HepG2 (cell line): ENCODE data around the gene SLC45A3. TPM values are rescaled to one million over a fixed set of nuclear protein-coding genes. Genes with fewer than 3 reads are reported as not detected.

Experiments used
- ATAC-seq: fragments of 200-7000 bp; cut with Tn5 transposase; 3 replicates; pipeline ENCODE4 v1.9.1; 2020; ENCODE audit warnings: mild to moderate bottlenecking, moderate library complexity
- BruUV-seq: library from RNA; stranded (reverse); fragments of 400-500 nt; replicated peaks from 2 replicates; lab custom pipeline; 2021; lab: Mats Ljungman, UMichigan
- CTCF ChIA-PET: fragments of 300-600 bp; formaldehyde crosslinking; extraction: SDS; loops from one replicate; lab custom pipeline; 2021; ENCODE audit warnings: low total read pairs, inconsistent platforms, low intra/inter-chr PET ratio; lab: Yijun Ruan, JAX
- POLR2A ChIA-PET: fragments of 350-600 bp; sonication (Branson Sonifier 250); formaldehyde crosslinking; loops from one replicate; lab custom pipeline; 2020; ENCODE audit warnings: antibody characterized with exemption, inconsistent platforms; lab: Yijun Ruan, JAX
- DNase-seq: peaks from one replicate; pipeline ENCODE4 v3.0.0-alpha.2; 2015; ENCODE audit warnings: low spot score
- FAIRE-seq: peaks from 3 replicates; lab custom pipeline; 2011; peaks lifted over from hg19 to GRCh38; lab: Jason Lieb, UNC
- H2AFZ ChIP-seq: one replicate; pipeline ENCODE4 v1.6.1; 2011; ENCODE audit warnings: low read length, inconsistent platforms
- H3K27ac ChIP-seq: fragments of 300-600 bp; 3 replicates; pipeline ENCODE4 v1.8.0; 2011; ENCODE audit warnings: mixed run types, mild to moderate bottlenecking, mixed read lengths, low read length, inconsistent platforms; ENCODE audit not compliant: insufficient read depth; ENCODE audit errors: extremely low read length
- H3K27me3 ChIP-seq, 2 experiments: fragments of 200-600 bp in 1 of 2; 2 replicates in 1 of 2; 3 replicates in 1 of 2; pipeline versions ENCODE4 v1.6.0 to v1.8.0; 2011; ENCODE audit warnings: low read length in 2 of 2, mild to moderate bottlenecking in 2 of 2, moderate library complexity in 2 of 2, inconsistent platforms in 1 of 2; ENCODE audit not compliant: insufficient read depth in 2 of 2, control insufficient read depth in 1 of 2
- H3K36me3 ChIP-seq, 2 experiments: fragments of 200-600 bp in 1 of 2; replicated peaks in 1 of 2; 2 replicates in 1 of 2; 3 replicates in 1 of 2; pipeline versions ENCODE4 v1.5.1 to v1.8.0; 2011; ENCODE audit warnings: low read length in 2 of 2, inconsistent platforms in 1 of 2; ENCODE audit not compliant: insufficient read depth in 2 of 2, control insufficient read depth in 1 of 2
- H3K4me1 ChIP-seq: 2 replicates; pipeline ENCODE4 v1.5.1; 2012; ENCODE audit warnings: low read length, inconsistent platforms; ENCODE audit not compliant: insufficient read depth
- H3K4me2 ChIP-seq: 2 replicates; pipeline ENCODE4 v1.6.0; 2011; ENCODE audit warnings: low read depth, low read length, inconsistent platforms
- H3K4me3 ChIP-seq, 3 experiments: fragments of 200-600 bp in 1 of 3; sonication (generic), shearing (Covaris generic) in 1 of 3; replicated peaks in 1 of 3; 2 replicates each; pipeline ENCODE4 v1.5.1; 2011 to 2016; ENCODE audit warnings: low read length in 3 of 3, inconsistent platforms in 2 of 3, low read depth in 2 of 3, mild to moderate bottlenecking in 2 of 3, control low read depth in 1 of 3, mixed read lengths in 1 of 3; ENCODE audit not compliant: insufficient read depth in 1 of 3
- H3K79me2 ChIP-seq: one replicate; pipeline ENCODE4 v1.6.1; 2011; ENCODE audit warnings: low read length, inconsistent platforms; ENCODE audit not compliant: insufficient read depth
- H3K9ac ChIP-seq: 2 replicates; pipeline ENCODE4 v1.6.0; 2011; ENCODE audit warnings: mild to moderate bottlenecking, low read depth, low read length, inconsistent platforms; ENCODE audit not compliant: insufficient read depth
- H3K9me3 ChIP-seq: 2 replicates; pipeline ENCODE4 v1.5.1; 2012; ENCODE audit warnings: mild to moderate bottlenecking, low read length
- H4K20me1 ChIP-seq: 2 replicates; pipeline ENCODE4 v1.6.0; 2011; ENCODE audit warnings: inconsistent platforms, mild to moderate bottlenecking, low read length, moderate library complexity; ENCODE audit not compliant: insufficient read depth
- ZNF121 ChIP-seq: sonication (generic); formaldehyde crosslinking; IDR thresholded peaks from 2 replicates; pipeline ENCODE4 v1.5.0; 2020; ENCODE audit warnings: mild to moderate bottlenecking, missing genetic modification reagents
- ZNF615 ChIP-seq: sonication (generic); formaldehyde crosslinking; IDR thresholded peaks from 2 replicates; pipeline ENCODE4 v1.5.0; 2020; ENCODE audit warnings: mild to moderate bottlenecking, missing genetic modification reagents, borderline replicate concordance
- WGBS: methylation state at CpG from one replicate; pipeline ENCODE4 v1.1.6; 2017; ENCODE audit warnings: low lambda C conversion rate; 5-methylcytosine and 5-hydroxymethylcytosine counted together
- in situ Hi-C: cut with HindIII; loops from 2 replicates; pipeline ENCODE4 v1.10.0; 2017; ENCODE audit warnings: low pct_unique_long_range_greater_than_20kb; ENCODE audit not compliant: extremely low pct_ligation_motif_present
- intact Hi-C: fragments of 100-400 bp; cut with micrococcal nuclease; formaldehyde crosslinking; loops from one replicate; pipeline ENCODE4 v1.10.0; 2022; ENCODE audit not compliant: unreplicated experiment
- polyA plus RNA-seq, 8 experiments: library from polyadenylated mRNA; depleted of rRNA in 3 of 8; stranded (reverse) in 7 of 8; unstranded in 1 of 8; fragments of >200 nt; fragmentation: Illumina TruSeq in 4 of 8; extraction: Trizol in 4 of 8; gene quantifications; 2 replicates each; pipeline versions ENCODE4 v1.2.1 to v1.2.3, GENCODE V29; 2011 to 2016; ENCODE audit warnings: low read depth in 4 of 8, missing spikeins in 1 of 8, mixed read lengths in 1 of 8; ENCODE audit not compliant: insufficient read depth in 1 of 8
- total RNA-seq, 5 experiments: library from RNA; depleted of rRNA; stranded (reverse); fragments of >200 nt; fragmentation: Illumina TruSeq; extraction: Trizol; gene quantifications; 2 replicates each; pipeline ENCODE4 v1.2.3, GENCODE V29; 2016; ENCODE audit warnings: low read depth in 1 of 5
- TF ChIP-seq, protein P1 (sequence below): sonication (generic); formaldehyde crosslinking; IDR thresholded peaks from 2 replicates; pipeline ENCODE4 v1.5.0; 2020; ENCODE audit warnings: missing genetic modification reagents
- TF ChIP-seq, protein P2 (sequence below): sonication (generic); formaldehyde crosslinking; IDR thresholded peaks from 2 replicates; pipeline ENCODE4 v1.5.0; 2020; ENCODE audit warnings: mild to moderate bottlenecking, missing genetic modification reagents
- TF ChIP-seq, protein P3 (sequence below): sonication (generic); formaldehyde crosslinking; IDR thresholded peaks from 2 replicates; pipeline ENCODE4 v1.5.1; 2020; ENCODE audit warnings: missing genetic modification reagents, mild to moderate bottlenecking, borderline replicate concordance

SLC45A3 gene
- total and polyA plus RNA-seq, 2 of the 13 experiments (the other 11 are each of a cell fraction or from before 2014, with no cell fraction given): 3.4 to 4.1 TPM

DNA sequence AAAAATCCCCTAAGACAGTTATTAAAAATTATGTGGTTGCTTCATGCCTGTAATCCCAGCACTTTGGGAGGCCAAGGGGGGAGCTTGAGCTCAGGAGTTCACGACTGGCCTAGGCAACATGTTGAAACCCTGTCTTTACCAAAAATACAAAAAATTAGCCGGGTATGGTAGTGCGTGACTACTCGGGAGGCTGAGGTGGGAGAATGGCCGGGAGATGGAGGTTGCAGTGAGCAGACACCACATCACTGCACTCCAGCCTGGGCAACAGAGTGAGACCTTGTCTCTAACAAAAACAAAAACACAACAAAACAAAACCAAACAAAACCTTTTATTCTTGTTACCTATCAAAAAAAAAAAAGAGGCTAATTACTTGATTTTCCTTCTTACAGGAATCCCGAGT lies 50.6 kb downstream of the SLC45A3 start:
- Histone ChIP-seq H3K4me3 (peak overlapping the region; percentile 56 to 96 (median 95)), H3K4me2 (peak overlapping the region; percentile 72), H3K27ac (peak overlapping the region; percentile 96), H3K9me3 (no peaks in the 10 kb centered on the region), H3K36me3 (peaks cover 0 to 11% of the 10 kb centered on the region in 2 experiments; a peak in 2 of 5 replicates), H3K79me2 (peaks cover 55% of the 10 kb centered on the region), H2AFZ (no peak overlapping the region), H3K27me3 (no peaks in the 10 kb centered on the region; a peak in 1 of 5 replicates), H3K4me1 (peaks cover 34% of the 10 kb centered on the region), H4K20me1 (peaks cover 8% of the 10 kb centered on the region), H3K9ac (peak overlapping the region; percentile 82)
- no peak for DNase-seq
- TF ChIP-seq ZNF121 (CRISPR knock-in tag) (0 out of 2 replicates have a peak, but pooled peaks have one; percentile 39), ZNF615 (CRISPR knock-in tag) (no peak)
- TF ChIP-seq, protein P1, sequence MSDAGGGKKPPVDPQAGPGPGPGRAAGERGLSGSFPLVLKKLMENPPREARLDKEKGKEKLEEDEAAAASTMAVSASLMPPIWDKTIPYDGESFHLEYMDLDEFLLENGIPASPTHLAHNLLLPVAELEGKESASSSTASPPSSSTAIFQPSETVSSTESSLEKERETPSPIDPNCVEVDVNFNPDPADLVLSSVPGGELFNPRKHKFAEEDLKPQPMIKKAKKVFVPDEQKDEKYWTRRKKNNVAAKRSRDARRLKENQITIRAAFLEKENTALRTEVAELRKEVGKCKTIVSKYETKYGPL (CRISPR knock-in tag): no peak
- TF ChIP-seq, protein P2, sequence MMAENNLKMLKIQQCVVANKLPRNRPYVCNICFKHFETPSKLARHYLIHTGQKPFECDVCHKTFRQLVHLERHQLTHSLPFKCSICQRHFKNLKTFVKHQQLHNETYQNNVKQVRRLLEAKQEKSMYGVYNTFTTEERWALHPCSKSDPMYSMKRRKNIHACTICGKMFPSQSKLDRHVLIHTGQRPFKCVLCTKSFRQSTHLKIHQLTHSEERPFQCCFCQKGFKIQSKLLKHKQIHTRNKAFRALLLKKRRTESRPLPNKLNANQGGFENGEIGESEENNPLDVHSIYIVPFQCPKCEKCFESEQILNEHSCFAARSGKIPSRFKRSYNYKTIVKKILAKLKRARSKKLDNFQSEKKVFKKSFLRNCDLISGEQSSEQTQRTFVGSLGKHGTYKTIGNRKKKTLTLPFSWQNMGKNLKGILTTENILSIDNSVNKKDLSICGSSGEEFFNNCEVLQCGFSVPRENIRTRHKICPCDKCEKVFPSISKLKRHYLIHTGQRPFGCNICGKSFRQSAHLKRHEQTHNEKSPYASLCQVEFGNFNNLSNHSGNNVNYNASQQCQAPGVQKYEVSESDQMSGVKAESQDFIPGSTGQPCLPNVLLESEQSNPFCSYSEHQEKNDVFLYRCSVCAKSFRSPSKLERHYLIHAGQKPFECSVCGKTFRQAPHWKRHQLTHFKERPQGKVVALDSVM (CRISPR knock-in tag): peak; percentile 63; the same call in 1 of the 2 replicates
- TF ChIP-seq, protein P3, sequence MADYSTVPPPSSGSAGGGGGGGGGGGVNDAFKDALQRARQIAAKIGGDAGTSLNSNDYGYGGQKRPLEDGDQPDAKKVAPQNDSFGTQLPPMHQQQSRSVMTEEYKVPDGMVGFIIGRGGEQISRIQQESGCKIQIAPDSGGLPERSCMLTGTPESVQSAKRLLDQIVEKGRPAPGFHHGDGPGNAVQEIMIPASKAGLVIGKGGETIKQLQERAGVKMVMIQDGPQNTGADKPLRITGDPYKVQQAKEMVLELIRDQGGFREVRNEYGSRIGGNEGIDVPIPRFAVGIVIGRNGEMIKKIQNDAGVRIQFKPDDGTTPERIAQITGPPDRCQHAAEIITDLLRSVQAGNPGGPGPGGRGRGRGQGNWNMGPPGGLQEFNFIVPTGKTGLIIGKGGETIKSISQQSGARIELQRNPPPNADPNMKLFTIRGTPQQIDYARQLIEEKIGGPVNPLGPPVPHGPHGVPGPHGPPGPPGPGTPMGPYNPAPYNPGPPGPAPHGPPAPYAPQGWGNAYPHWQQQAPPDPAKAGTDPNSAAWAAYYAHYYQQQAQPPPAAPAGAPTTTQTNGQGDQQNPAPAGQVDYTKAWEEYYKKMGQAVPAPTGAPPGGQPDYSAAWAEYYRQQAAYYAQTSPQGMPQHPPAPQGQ (CRISPR knock-in tag): no peak
- ChIA-PET POLR2A (interaction anchor here (1.2 kb wide), 1 partner anchor 38 kb away, joined by 8 read pairs; no protein-coding TSS in a partner anchor), CTCF (no interaction called here)
- intact Hi-C loops (no loop called here), in situ Hi-C loops (loop anchor here (5.0 kb wide), 1 partner anchor 37 kb away; no protein-coding TSS in a partner anchor)
- no peak for ATAC-seq
- no peak for FAIRE-seq
- 53% methylated on average over 6 of the region's 6 CpGs for whole genome bisulfite sequencing
- no TSS peak for BruUV-seq
